ENCODE results near the gene DCXR.

DCXR gene

DNA sequence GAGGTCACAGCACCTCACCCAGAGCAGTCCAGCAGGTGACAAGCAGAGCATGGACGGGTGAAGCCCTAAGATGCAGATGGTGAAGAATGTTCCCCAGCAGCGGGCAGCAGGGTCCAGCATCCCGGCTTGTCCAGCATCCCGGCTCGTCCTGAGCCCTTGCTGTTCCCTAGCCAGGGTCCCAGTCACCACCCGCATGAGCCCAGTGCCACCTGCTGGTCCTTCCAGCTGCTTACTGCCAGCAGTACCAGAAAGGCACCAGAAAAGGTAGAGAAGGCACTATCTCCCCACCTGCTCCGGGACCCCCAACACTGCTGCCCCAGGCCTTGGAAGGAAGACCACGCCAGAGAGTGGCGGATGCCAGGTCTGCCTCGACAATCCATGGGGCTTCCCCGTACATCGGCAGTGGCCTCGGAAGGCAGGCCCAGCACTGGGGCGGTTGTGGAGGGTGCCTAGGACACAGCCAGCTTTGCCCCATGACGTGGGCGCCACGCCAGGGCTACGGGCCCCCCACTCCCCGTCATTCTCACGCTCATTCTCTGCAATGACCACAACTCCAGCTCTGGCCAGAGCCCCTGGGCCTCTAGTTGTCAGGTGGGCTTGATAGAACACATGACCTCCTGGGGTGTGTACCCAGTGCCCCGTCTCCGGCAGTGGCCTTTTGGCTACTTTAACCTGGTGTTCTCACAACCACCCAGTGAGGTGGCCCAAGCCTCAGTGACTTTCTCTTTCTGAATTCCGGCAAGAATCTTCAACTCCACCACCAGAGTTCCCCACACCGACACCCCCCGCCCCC lies 16.2 kb downstream of the DCXR start:
- peaks cover 1% of the 10 kb centered on the region for H3K4me1 ChIP-seq (ENCODE audit: control insufficient read depth, insufficient read depth, low read length)
- no CpG with 5 or more reads among the region's 25 CpGs for WGBS (ENCODE audit: insufficient coverage, insufficient read length)

DNA sequence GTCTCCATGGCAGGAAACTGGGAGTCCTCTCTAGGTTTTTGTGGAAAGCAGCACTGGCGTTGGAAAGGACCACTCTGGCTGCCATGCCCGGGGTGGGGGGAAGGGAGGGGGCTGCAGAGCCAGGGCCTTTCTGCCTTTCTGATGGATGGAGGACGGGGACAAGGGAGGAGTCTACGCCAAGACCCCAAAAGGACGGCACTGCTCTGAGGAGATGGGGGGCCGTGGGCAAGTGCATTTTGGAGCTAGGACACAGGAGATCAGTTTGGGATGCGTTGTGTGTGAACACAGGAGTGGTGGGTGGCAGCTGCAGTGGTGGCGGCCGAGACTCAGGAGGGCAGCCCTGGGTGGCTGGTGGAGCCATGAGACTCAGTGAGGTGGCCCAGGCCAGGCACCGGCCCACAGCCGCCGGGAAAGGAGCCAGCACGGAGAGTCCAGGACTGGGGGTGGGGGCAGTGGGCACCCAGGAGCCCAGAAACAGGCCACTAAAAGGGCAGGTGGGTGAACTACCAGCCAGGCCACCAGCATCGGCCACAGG lies 16.9 kb downstream of the DCXR start:
- Histone ChIP-seq H3K36me3 (ENCODE audit: control insufficient read depth, insufficient read depth, low read length) (0 out of 2 replicates have a peak, but pooled peaks cover 2% of the 10 kb centered on the region), H3K9me3 (ENCODE audit: control insufficient read depth, insufficient read depth, low read length) (no peaks in the 10 kb centered on the region), H3K27me3 (ENCODE audit: control insufficient read depth, insufficient read depth, low read length) (no peaks in the 10 kb centered on the region), H3K27ac (ENCODE audit: low read length) (no peak overlapping the region), H3K4me1 (ENCODE audit: control insufficient read depth, insufficient read depth, low read length) (peaks cover 1% of the 10 kb centered on the region), H3K4me3 (ENCODE audit: low read length) (no peak overlapping the region)
- no CpG with 5 or more reads among the region's 14 CpGs for WGBS (ENCODE audit: insufficient coverage, insufficient read length)
- DNase-seq (ENCODE audit: low read depth, low spot score): no peak

More for the DNA sequence above, 16.2 kb downstream of the DCXR start:
- Histone ChIP-seq H3K9me3 (ENCODE audit: control insufficient read depth, insufficient read depth, low read length) (no peaks in the 10 kb centered on the region), H3K27me3 (ENCODE audit: control insufficient read depth, insufficient read depth, low read length) (no peaks in the 10 kb centered on the region), H3K4me3 (ENCODE audit: low read length) (no peak overlapping the region), H3K36me3 (ENCODE audit: control insufficient read depth, insufficient read depth, low read length) (0 out of 2 replicates have a peak, but pooled peaks cover 2% of the 10 kb centered on the region), H3K27ac (ENCODE audit: low read length) (no peak overlapping the region)
- DNase-seq (ENCODE audit: low read depth, low spot score): no peak

DNA sequence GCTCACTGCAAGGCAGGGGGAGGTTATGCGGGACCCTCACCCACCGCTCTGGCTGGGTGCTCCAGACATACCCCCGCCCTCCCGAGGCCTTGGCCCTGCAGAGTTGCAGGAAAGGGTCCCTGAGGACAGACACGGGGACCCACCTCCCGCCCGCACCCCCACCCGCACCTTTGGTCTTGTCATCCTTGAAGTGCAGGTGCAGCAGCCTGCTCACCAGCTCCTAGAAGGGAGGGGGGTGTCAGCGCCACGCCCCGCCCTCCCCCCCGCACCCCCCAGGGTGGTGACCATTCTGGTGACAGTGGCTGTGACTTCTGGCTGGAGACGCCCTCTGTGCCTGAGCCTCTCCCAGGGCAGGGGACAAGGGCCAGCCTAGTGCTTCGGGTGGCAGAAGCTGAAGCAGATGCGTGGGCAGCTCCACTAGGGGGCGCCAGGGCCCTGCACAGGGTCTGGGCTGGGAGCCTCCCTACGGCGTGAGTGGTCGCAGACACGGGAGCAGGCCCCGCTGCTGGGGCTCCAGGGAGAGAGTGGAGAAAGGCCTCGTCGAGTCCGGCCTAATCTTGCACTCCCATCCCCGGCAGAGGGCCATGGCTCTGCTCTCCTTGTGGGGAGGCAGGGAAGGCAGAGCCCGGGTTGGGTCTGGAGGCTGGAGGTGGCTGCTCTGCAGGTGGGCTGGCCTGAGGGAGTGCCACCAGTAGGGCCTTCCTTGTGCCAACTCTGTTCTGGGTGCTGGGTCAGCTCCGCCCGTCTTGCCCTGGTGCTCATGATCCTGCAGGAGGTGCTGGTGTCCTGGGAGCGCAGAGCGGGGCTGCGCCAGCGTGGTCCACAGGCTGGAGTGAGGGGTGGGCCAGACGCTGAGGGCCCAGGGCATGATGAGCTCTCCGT lies 17.6 kb downstream of the DCXR start:
- no peak overlapping the region for H3K27ac ChIP-seq (ENCODE audit: low read length)
- 0 out of 2 replicates have a peak, but pooled peaks cover 2% of the 10 kb centered on the region for H3K36me3 ChIP-seq (ENCODE audit: control insufficient read depth, insufficient read depth, low read length)
- no peak for DNase-seq (ENCODE audit: low read depth, low spot score)
- peaks cover 1% of the 10 kb centered on the region for H3K4me1 ChIP-seq (ENCODE audit: control insufficient read depth, insufficient read depth, low read length)
- H3K27me3 ChIP-seq (ENCODE audit: control insufficient read depth, insufficient read depth, low read length): no peaks in the 10 kb centered on the region
- H3K4me3 ChIP-seq (ENCODE audit: low read length): no peak overlapping the region
- WGBS (ENCODE audit: insufficient coverage, insufficient read length): no CpG with 5 or more reads among the region's 34 CpGs
- H3K9me3 ChIP-seq (ENCODE audit: control insufficient read depth, insufficient read depth, low read length): no peaks in the 10 kb centered on the region

DNA sequence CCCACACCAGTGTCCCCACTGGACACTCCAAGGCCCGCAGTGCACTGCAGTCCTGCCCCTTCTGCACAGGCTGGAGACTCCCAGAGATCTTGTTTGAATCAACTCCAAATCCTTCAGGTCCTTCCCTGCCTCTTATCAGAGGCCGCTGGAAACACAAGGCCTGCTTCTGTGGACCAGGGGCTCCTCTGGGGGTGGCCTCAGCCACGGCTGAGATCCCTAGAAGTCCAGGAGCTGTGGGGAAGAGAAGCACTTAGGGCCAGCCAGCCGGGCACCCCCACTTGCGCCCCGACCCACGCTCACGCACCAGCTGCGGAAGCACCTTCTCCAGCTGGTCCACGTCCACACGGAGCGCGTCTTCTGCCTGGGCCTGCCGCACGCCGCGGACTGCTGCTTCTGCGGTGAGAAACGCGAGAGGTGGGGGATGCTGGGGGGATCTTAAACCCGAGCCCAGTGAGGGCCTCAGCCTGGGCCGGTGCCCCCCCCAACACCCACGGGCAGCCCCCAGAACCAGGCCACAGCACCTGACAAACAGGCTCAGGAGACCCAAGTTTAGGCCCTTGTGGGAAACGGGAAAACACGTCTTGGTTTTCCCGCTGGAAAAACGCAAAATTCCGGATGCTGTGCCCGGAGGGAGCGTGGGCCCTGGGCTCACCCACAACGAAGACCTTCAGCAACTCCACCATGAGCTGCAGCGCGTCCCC lies 18.4 kb downstream of the DCXR start:
- Histone ChIP-seq H3K4me1 (ENCODE audit: control insufficient read depth, insufficient read depth, low read length) (peaks cover 1% of the 10 kb centered on the region), H3K27me3 (ENCODE audit: control insufficient read depth, insufficient read depth, low read length) (no peaks in the 10 kb centered on the region), H3K9me3 (ENCODE audit: control insufficient read depth, insufficient read depth, low read length) (no peaks in the 10 kb centered on the region), H3K36me3 (ENCODE audit: control insufficient read depth, insufficient read depth, low read length) (peaks cover 2% of the 10 kb centered on the region; the same call in 1 of the 2 replicates), H3K27ac (ENCODE audit: low read length) (no peak overlapping the region), H3K4me3 (ENCODE audit: low read length) (no peak overlapping the region)
- WGBS (ENCODE audit: insufficient coverage, insufficient read length): no CpG with 5 or more reads among the region's 33 CpGs
- no peak for DNase-seq (ENCODE audit: low read depth, low spot score)

- Histone ChIP-seq H3K27ac (ENCODE audit: low read length) (no peak overlapping the region), H3K4me1 (ENCODE audit: control insufficient read depth, insufficient read depth, low read length) (peaks cover 1% of the 10 kb centered on the region), H3K27me3 (ENCODE audit: control insufficient read depth, insufficient read depth, low read length) (no peaks in the 10 kb centered on the region), H3K36me3 (ENCODE audit: control insufficient read depth, insufficient read depth, low read length) (peaks cover 2% of the 10 kb centered on the region; the same call in 1 of the 2 replicates), H3K4me3 (ENCODE audit: low read length) (no peak overlapping the region), H3K9me3 (ENCODE audit: control insufficient read depth, insufficient read depth, low read length) (no peaks in the 10 kb centered on the region)
- no CpG with 5 or more reads among the region's 19 CpGs for WGBS (ENCODE audit: insufficient coverage, insufficient read length)
- no peak for DNase-seq (ENCODE audit: low read depth, low spot score)
Observed at GRCh38 chr17:82018152-82018988, 19.1 kb downstream of the DCXR start.

GRCh38 chr17:82017612-82018151 lies 19.8 kb downstream of the DCXR start:
- no CpG with 5 or more reads among the region's 13 CpGs for WGBS (ENCODE audit: insufficient coverage, insufficient read length)
- Histone ChIP-seq H3K27ac (ENCODE audit: low read length) (no peak overlapping the region), H3K27me3 (ENCODE audit: control insufficient read depth, insufficient read depth, low read length) (no peaks in the 10 kb centered on the region), H3K4me3 (ENCODE audit: low read length) (no peak overlapping the region), H3K4me1 (ENCODE audit: control insufficient read depth, insufficient read depth, low read length) (peaks cover 1% of the 10 kb centered on the region), H3K9me3 (ENCODE audit: control insufficient read depth, insufficient read depth, low read length) (no peaks in the 10 kb centered on the region), H3K36me3 (ENCODE audit: control insufficient read depth, insufficient read depth, low read length) (peaks cover 2% of the 10 kb centered on the region; the same call in 1 of the 2 replicates)
- DNase-seq (ENCODE audit: low read depth, low spot score): no peak

DNA sequence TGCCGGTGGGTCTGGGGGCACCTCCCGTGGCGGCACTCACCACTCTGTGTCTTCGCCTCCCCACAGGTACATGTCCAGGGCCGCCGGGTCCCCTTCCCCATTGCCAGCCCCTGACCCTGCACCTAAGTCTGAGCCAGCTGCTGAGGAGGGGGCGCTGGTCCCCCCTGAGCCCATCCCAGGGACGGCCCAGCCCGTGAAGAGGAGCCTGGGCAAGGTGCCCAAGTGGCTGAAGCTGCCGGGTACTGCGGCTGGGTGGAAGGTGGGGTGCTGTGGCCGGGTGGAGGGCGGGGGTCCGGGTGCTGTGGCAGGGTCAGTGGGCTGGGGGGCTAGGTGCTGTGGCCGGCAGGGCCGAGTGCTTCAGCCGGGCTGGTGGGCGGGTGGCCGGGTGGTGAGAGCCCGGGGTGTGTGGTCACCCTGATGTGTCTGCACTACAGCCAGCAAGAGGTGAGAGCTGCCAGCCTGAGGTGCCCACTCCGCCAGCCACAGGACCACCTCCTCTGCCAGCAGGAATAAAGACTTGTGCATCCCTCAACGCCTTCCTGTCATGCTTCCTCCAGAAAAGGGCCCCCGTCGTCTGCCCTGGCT lies 20.5 kb downstream of the DCXR start:
- Histone ChIP-seq H3K9me3 (ENCODE audit: control insufficient read depth, insufficient read depth, low read length) (no peaks in the 10 kb centered on the region), H3K4me3 (ENCODE audit: low read length) (no peak overlapping the region), H3K4me1 (ENCODE audit: control insufficient read depth, insufficient read depth, low read length) (no peaks in the 10 kb centered on the region; the same call in none of the 2 replicates), H3K27me3 (ENCODE audit: control insufficient read depth, insufficient read depth, low read length) (no peaks in the 10 kb centered on the region), H3K27ac (ENCODE audit: low read length) (no peak overlapping the region), H3K36me3 (ENCODE audit: control insufficient read depth, insufficient read depth, low read length) (peaks cover 4% of the 10 kb centered on the region; the same call in 1 of the 2 replicates)
- WGBS (ENCODE audit: insufficient coverage, insufficient read length): no CpG with 5 or more reads among the region's 24 CpGs
- DNase-seq (ENCODE audit: low read depth, low spot score): no peak

- no CpG with 5 or more reads among the region's 28 CpGs for WGBS (ENCODE audit: insufficient coverage, insufficient read length)
- no peaks in the 10 kb centered on the region for H3K9me3 ChIP-seq (ENCODE audit: control insufficient read depth, insufficient read depth, low read length)
- peaks cover 6% of the 10 kb centered on the region; the same call in 1 of the 2 replicates for H3K36me3 ChIP-seq (ENCODE audit: control insufficient read depth, insufficient read depth, low read length)
- no peak overlapping the region for H3K4me3 ChIP-seq (ENCODE audit: low read length)
- H3K27ac ChIP-seq (ENCODE audit: low read length): no peak overlapping the region
- DNase-seq (ENCODE audit: low read depth, low spot score): no peak
- H3K4me1 ChIP-seq (ENCODE audit: control insufficient read depth, insufficient read depth, low read length): no peaks in the 10 kb centered on the region; the same call in 1 of the 2 replicates
- no peaks in the 10 kb centered on the region for H3K27me3 ChIP-seq (ENCODE audit: control insufficient read depth, insufficient read depth, low read length)
Observed at GRCh38 chr17:82016061-82016874, 21.2 kb downstream of the DCXR start.

Measured in iPS DF 6.9 (cell line).